MM.1S (cell line): ENCODE data around the gene ZNF648.

Source experiments
- CTCF ChIP-seq: fragments of 300-600 bp; sonication (generic); IDR thresholded peaks from 2 replicates; pipeline ENCODE4 v1.5.1; 2016; ENCODE audit warnings: antibody characterized with exemption, low read length, mixed read lengths
- EZH2 ChIP-seq: fragments of 300-600 bp; sonication (generic); optimal IDR thresholded peaks from 2 replicates; pipeline ENCODE3; 2017; ENCODE audit warnings: low read depth, mild to moderate bottlenecking, antibody characterized with exemption, low read length, mixed read lengths
- EZH2phosphoT487 ChIP-seq: fragments of 300-600 bp; sonication (generic); IDR thresholded peaks from 2 replicates; pipeline ENCODE4 v1.6.1; 2018; ENCODE audit warnings: antibody characterized with exemption, low read length

- TF ChIP-seq CTCF (no peak), EZH2phosphoT487 (no peak), EZH2 (no peak)
Measured at GRCh38 chr1:182029002-182029378, 32.5 kb downstream of the ZNF648 start.
